ENCODE data around the gene OPRM1. TPM values are rescaled to one million over a fixed set of nuclear protein-coding genes. Genes with fewer than 3 reads are reported as not detected.

OPRM1 gene
- not detected for total RNA-seq

DNA sequence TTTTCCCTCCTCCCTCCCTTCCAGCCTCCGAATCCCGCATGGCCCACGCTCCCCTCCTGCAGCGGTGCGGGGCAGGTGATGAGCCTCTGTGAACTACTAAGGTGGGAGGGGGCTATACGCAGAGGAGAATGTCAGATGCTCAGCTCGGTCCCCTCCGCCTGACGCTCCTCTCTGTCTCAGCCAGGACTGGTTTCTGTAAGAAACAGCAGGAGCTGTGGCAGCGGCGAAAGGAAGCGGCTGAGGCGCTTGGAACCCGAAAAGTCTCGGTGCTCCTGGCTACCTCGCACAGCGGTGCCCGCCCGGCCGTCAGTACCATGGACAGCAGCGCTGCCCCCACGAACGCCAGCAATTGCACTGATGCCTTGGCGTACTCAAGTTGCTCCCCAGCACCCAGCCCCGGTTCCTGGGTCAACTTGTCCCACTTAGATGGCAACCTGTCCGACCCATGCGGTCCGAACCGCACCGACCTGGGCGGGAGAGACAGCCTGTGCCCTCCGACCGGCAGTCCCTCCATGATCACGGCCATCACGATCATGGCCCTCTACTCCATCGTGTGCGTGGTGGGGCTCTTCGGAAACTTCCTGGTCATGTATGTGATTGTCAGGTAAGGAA, at the start of gene OPRM1:
TSS of gene OPRM1 (plus strand) at position 10 of the 612 bp plus-strand sequence. CDS start at position 315, 305 bp downstream.
- WGBS, 2 donors, result 6 to 7% methylated on average over 14 to 20 of the region's 38 CpGs
- H3K27me3 ChIP-seq, result peaks cover 0 to 19% of the 10 kb centered on the region in 2 donors
- no peak for DNase-seq (ENCODE audit: low spot score in 2 of 2)
- TF ChIP-seq, protein P1, sequence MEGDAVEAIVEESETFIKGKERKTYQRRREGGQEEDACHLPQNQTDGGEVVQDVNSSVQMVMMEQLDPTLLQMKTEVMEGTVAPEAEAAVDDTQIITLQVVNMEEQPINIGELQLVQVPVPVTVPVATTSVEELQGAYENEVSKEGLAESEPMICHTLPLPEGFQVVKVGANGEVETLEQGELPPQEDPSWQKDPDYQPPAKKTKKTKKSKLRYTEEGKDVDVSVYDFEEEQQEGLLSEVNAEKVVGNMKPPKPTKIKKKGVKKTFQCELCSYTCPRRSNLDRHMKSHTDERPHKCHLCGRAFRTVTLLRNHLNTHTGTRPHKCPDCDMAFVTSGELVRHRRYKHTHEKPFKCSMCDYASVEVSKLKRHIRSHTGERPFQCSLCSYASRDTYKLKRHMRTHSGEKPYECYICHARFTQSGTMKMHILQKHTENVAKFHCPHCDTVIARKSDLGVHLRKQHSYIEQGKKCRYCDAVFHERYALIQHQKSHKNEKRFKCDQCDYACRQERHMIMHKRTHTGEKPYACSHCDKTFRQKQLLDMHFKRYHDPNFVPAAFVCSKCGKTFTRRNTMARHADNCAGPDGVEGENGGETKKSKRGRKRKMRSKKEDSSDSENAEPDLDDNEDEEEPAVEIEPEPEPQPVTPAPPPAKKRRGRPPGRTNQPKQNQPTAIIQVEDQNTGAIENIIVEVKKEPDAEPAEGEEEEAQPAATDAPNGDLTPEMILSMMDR (IDR thresholded peaks at IDR 0.05), result no peak
- H3K4me1 ChIP-seq, result peaks cover 0 to 4% (median 0%) of the 10 kb centered on the region in 4 donors
- H3K36me3 ChIP-seq, result no peaks in the 10 kb centered on the region
- no peaks in the 10 kb centered on the region for H3K9me3 ChIP-seq
- H3K4me3 ChIP-seq, result no peak within 1 kb of the TSS
- H3K27ac ChIP-seq, result no peak within 1 kb of the TSS

DNA sequence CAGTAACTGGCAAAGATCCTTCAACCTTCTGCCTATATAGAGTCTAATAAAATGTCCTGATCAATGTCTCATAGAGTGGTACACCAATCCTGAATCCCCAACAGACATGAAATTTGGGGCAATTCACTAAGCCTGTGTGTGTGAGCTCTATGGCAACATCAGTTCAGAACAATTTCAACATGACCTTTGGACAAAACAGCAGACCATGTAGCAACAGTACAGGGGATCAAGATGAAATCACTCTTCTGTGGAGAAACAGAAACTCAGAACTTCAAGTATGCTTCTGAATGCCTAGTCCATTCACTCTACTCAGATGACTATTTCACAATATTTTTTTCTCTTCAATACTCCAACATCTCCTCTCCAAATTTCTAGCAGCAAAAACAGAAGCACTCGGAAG, 49.1 kb upstream of the OPRM1 start:
- WGBS, 2 donors, result 79 to 81% methylated on average over 1 of the region's 1 CpG
- TF ChIP-seq POLR2A (IDR thresholded peaks at IDR 0.05) (no peak), EP300 (IDR thresholded peaks at IDR 0.05) (no peak)
- TF ChIP-seq, protein P1 (IDR thresholded peaks at IDR 0.05), result no peak
- H3K9me3 ChIP-seq, result no peaks in the 10 kb centered on the region

DNA sequence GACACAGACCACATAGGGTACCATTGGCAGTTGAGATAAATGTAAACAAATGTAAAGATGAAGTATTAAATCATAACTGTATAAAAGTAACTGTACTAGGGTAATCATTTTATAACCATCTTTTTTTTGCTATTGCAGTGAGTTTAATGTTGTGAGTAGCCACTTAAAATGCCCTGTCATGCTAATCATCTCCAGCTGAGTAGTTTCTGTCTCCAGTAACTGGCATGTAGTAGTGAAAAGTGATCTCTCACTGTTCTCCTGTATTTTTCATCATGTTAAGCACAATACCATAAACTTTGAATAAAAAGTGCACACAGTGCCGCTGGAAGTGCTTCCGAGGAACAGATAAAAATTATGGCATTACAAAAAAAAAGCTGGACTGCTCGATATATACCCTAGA, 45.0 kb upstream of the OPRM1 start:
- 56 to 73% methylated on average over 3 of the region's 3 CpGs for WGBS, 2 donors
- DNase-seq (ENCODE audit: low spot score in 2 of 2), result no peak
- no peaks in the 10 kb centered on the region for H3K27me3 ChIP-seq

More for the DNA sequence above, 49.1 kb upstream of the OPRM1 start:
- no peak overlapping the region for H3K4me3 ChIP-seq
- no peak for DNase-seq (ENCODE audit: low spot score in 2 of 2)
- H3K36me3 ChIP-seq, result no peaks in the 10 kb centered on the region
- H3K4me1 ChIP-seq, result no peaks in the 10 kb centered on the region
- H3K27me3 ChIP-seq, result no peaks in the 10 kb centered on the region
- H3K27ac ChIP-seq, result no peak overlapping the region

DNA sequence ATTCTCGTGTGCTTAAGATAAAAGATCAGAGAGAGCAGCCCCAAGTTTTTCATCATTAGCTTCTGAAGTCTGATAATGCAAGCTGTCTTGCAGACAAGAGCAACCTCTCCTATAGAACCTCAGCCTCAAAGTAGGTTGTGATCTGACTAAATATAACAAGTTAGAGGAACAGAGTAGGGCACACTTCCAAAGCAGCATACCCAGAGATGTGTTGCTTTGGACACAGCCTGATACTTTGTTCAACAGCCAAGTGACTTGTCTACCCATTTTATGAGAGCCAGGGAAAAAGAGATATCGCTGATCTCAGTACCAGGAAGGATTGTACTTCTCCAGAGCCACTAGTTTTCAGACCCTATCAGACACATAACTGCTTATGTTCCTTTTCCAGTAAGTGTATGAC, 44.2 kb upstream of the OPRM1 start:
- Histone ChIP-seq H3K27me3 (no peaks in the 10 kb centered on the region), H3K4me1 (no peaks in the 10 kb centered on the region), H3K9me3 (no peaks in the 10 kb centered on the region), H3K36me3 (no peaks in the 10 kb centered on the region), H3K27ac (no peak overlapping the region), H3K4me3 (no peak overlapping the region)
- DNase-seq (ENCODE audit: low spot score in 2 of 2), result no peak
- TF ChIP-seq POLR2A (IDR thresholded peaks at IDR 0.05), result no peak
- TF ChIP-seq, protein P1 (IDR thresholded peaks at IDR 0.05), result no peak
- TF ChIP-seq EP300 (IDR thresholded peaks at IDR 0.05), result no peak
- 70 to 79% methylated on average over 2 of the region's 2 CpGs for WGBS, 2 donors

More for the DNA sequence above, 45.0 kb upstream of the OPRM1 start:
- TF ChIP-seq POLR2A (IDR thresholded peaks at IDR 0.05) (no peak), EP300 (IDR thresholded peaks at IDR 0.05) (no peak)
- TF ChIP-seq, protein P1 (IDR thresholded peaks at IDR 0.05), result no peak
- no peak overlapping the region for H3K4me3 ChIP-seq
- H3K9me3 ChIP-seq, result no peaks in the 10 kb centered on the region
- H3K4me1 ChIP-seq, result no peaks in the 10 kb centered on the region
- no peaks in the 10 kb centered on the region for H3K36me3 ChIP-seq
- no peak overlapping the region for H3K27ac ChIP-seq

DNA sequence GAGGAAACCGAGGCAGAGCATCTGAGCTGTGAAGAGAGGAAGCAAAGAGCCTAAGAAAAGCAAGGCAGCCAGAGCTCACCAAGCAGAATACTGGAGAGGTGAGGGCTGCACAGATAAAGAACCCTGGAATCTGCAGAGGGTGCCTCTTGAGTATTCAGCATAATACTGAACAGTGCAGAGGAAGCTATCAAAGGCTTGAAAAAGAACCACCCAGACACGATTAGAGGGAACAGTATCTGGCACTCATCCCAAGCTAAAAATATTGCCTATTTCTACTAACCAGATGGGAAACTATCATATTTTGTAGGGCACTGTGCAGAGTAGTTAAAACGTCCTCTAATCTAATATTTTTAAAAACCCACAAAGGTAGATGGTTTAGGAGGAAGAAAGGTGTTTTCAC, 41.8 kb upstream of the OPRM1 start:
- no peaks in the 10 kb centered on the region for H3K36me3 ChIP-seq
- WGBS, 2 donors, result 41 to 43% methylated on average over 3 of the region's 3 CpGs
- TF ChIP-seq, protein P1 (IDR thresholded peaks at IDR 0.05), result no peak
- TF ChIP-seq EP300 (IDR thresholded peaks at IDR 0.05) (no peak), POLR2A (IDR thresholded peaks at IDR 0.05) (no peak)

More for the DNA sequence above, 41.8 kb upstream of the OPRM1 start:
- no peak for DNase-seq (ENCODE audit: low spot score in 2 of 2)
- H3K9me3 ChIP-seq, result no peaks in the 10 kb centered on the region
- no peaks in the 10 kb centered on the region for H3K27me3 ChIP-seq
- H3K4me1 ChIP-seq, result no peaks in the 10 kb centered on the region
- no peak overlapping the region for H3K4me3 ChIP-seq
- H3K27ac ChIP-seq, result no peak overlapping the region
